Naive thymus-derived CD4-positive, alpha-beta T cell (primary cell): ENCODE results near the gene CNN1. TPM values are rescaled to one million over a fixed set of nuclear protein-coding genes. Genes with fewer than 3 reads are reported as not detected.

ENCODE experiments used
- ATAC-seq: fragments of 150-1000 bp; cut with Tn5 transposase; 2 replicates; pipeline ENCODE4 v1.10.0; 2021; ENCODE audit warnings: mild to moderate bottlenecking, moderate library complexity
- CTCF ChIA-PET: fragments of 350-600 bp; sonication (Branson Sonifier 250); formaldehyde crosslinking; loops from one replicate; lab custom pipeline; 2021; ENCODE audit warnings: antibody characterized with exemption; lab: Charles Lee
- POLR2A ChIA-PET: fragments of 350-600 bp; sonication (Branson Sonifier 250); formaldehyde crosslinking; loops from one replicate; lab custom pipeline; 2021; ENCODE audit warnings: antibody characterized with exemption, inconsistent platforms; lab: Charles Lee
- DNase-seq, 9 donors: peaks; one replicate each; pipeline versions ENCODE4 v3.0.0 to v3.0.0-alpha.2; 2020 to 2022; ENCODE audit warnings: mixed read lengths in 1 of 9
- H3K27ac ChIP-seq: one replicate; pipeline ENCODE4 v1.7.0; 2013; ENCODE audit warnings: mild to moderate bottlenecking, low read depth, low read length, moderate library complexity
- H3K27me3 ChIP-seq, 2 donors: one replicate each; pipeline ENCODE4 v1.7.0; 2013; ENCODE audit warnings: low read length in 2 of 2, mild to moderate bottlenecking in 2 of 2, moderate library complexity in 2 of 2; ENCODE audit not compliant: control insufficient read depth in 2 of 2, insufficient read depth in 2 of 2
- H3K36me3 ChIP-seq, 3 experiments: 1 replicate in 2 of 3; 2 replicates in 1 of 3; pipeline ENCODE4 v1.7.0; 2013; ENCODE audit warnings: low read length in 3 of 3, mild to moderate bottlenecking in 3 of 3, moderate library complexity in 1 of 3; ENCODE audit not compliant: insufficient read depth in 3 of 3, control insufficient read depth in 2 of 3
- H3K4me1 ChIP-seq, 2 donors: one replicate each; pipeline ENCODE4 v1.7.0; 2013; ENCODE audit warnings: low read length in 2 of 2, mild to moderate bottlenecking in 2 of 2, moderate library complexity in 1 of 2; ENCODE audit not compliant: control insufficient read depth in 2 of 2, insufficient read depth in 2 of 2
- H3K4me3 ChIP-seq: 2 replicates; pipeline ENCODE4 v1.7.0; 2013; ENCODE audit warnings: mild to moderate bottlenecking, low read length
- H3K9me3 ChIP-seq, 3 experiments: 1 replicate in 2 of 3; 2 replicates in 1 of 3; pipeline ENCODE4 v1.7.0; 2013; ENCODE audit warnings: low read length in 3 of 3; ENCODE audit not compliant: control insufficient read depth in 2 of 3
- H3K27ac Mint-ChIP-seq, 9 donors: one replicate each; pipeline ENCODE4 v1.8.0; 2020 to 2022; ENCODE audit warnings: mixed read lengths in 9 of 9, mild to moderate bottlenecking in 8 of 9, moderate library complexity in 5 of 9, inconsistent platforms in 2 of 9
- H3K27me3 Mint-ChIP-seq, 5 donors: one replicate each; pipeline ENCODE4 v1.8.0; 2021 to 2022; ENCODE audit warnings: mixed read lengths in 5 of 5, mild to moderate bottlenecking in 1 of 5
- H3K36me3 Mint-ChIP-seq, 5 donors: one replicate each; pipeline ENCODE4 v1.8.0; 2020 to 2022; ENCODE audit warnings: mixed read lengths in 5 of 5, mild to moderate bottlenecking in 3 of 5, inconsistent platforms in 1 of 5
- H3K4me1 Mint-ChIP-seq, 7 donors: one replicate each; pipeline ENCODE4 v1.8.0; 2020 to 2022; ENCODE audit warnings: mixed read lengths in 7 of 7, mild to moderate bottlenecking in 3 of 7, inconsistent platforms in 1 of 7
- H3K4me3 Mint-ChIP-seq, 10 donors: one replicate each; pipeline ENCODE4 v1.8.0; 2020 to 2022; ENCODE audit warnings: mild to moderate bottlenecking in 10 of 10, mixed read lengths in 10 of 10, moderate library complexity in 6 of 10, inconsistent platforms in 2 of 10
- H3K9me3 Mint-ChIP-seq, 11 donors: one replicate each; pipeline ENCODE4 v1.8.0; 2020 to 2022; ENCODE audit warnings: mixed read lengths in 11 of 11, mild to moderate bottlenecking in 4 of 11, inconsistent platforms in 1 of 11, moderate library complexity in 1 of 11
- intact Hi-C, 2 donors: fragments of 100-400 bp; cut with micrococcal nuclease; formaldehyde crosslinking; loops; one replicate each; pipeline ENCODE4 v1.15.1; 2023
- polyA plus RNA-seq, 2 donors: library from polyadenylated mRNA; unstranded; fragments of 300-500 nt; fragmentation: Illumina TruSeq; gene quantifications; one replicate each; pipeline ENCODE4 v1.2.3, GENCODE V29; 2021
- total RNA-seq, 6 experiments: library from RNA in 5 of 6; stranded (reverse) in 5 of 6; gene quantifications; 1 replicate in 5 of 6; 2 replicates in 1 of 6; pipeline ENCODE4 v1.2.3 and lab custom pipeline; 2021 to 2026

The CNN1 gene
- total and polyA plus RNA-seq, 7 experiments from 2014 or later, result not detected

- ATAC-seq (no peak), DNase-seq (no peak)
- ChIA-PET CTCF (interaction anchor here (0.7 kb wide), 1 partner anchor 72 kb away, joined by 5 read pairs; no protein-coding TSS in a partner anchor), POLR2A (no interaction called here)
- Histone ChIP-seq H3K27me3 (no peaks in the 10 kb centered on the region), H3K36me3 (peaks cover 0 to 34% (median 0%) of the 10 kb centered on the region in 3 experiments), H3K4me1 (no peaks in the 10 kb centered on the region), H3K4me3 (no peak overlapping the region), H3K9me3 (no peaks in the 10 kb centered on the region), H3K27ac (no peak overlapping the region)
- intact Hi-C loops, result no loop called here
- peaks cover under 1 to 13% (median 5%) of the 10 kb centered on the region in 7 donors for H3K4me1 Mint-ChIP-seq
- H3K27me3 Mint-ChIP-seq, result no peaks in the 10 kb centered on the region
- peaks cover 0 to 22% (median 8%) of the 10 kb centered on the region in 5 donors for H3K36me3 Mint-ChIP-seq
- H3K9me3 Mint-ChIP-seq, result no peaks in the 10 kb centered on the region
- no peak overlapping the region for H3K27ac Mint-ChIP-seq
- H3K4me3 Mint-ChIP-seq, result no peak overlapping the region
These were observed 39.4 kb upstream of the CNN1 start for GRCh38 chr19:11499220-11499726.

DNA sequence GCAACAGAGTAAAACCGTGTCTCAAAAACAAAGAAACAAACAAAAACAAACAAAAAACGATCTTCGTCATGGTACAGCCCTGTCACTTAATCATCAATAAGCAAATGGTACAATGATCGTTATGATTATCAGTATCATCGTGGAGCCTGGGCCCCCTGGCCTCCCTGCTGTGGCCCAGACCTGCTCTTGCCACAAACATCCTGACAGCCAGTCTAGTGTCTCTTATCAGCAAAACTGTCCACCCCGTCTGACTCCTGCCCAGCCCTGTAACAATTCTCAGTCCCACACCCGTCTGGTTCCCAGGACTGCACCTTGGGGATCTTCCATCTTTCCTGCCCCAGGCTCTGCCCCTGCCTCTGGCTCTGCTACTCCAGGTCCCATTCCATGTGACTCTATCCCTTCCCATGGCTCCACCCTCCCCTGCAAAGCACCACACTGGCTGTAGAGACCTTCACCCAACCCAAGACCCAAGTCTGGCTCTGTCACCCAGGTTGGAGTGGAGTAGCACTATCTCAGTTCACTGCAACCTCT lies 38.7 kb upstream of the CNN1 start:
- Histone ChIP-seq H3K4me3 (no peak overlapping the region), H3K9me3 (no peaks in the 10 kb centered on the region), H3K36me3 (peaks cover 0 to 30% (median 0%) of the 10 kb centered on the region in 3 experiments), H3K27ac (no peak overlapping the region), H3K4me1 (peaks cover 3 to 5% of the 10 kb centered on the region in 2 donors), H3K27me3 (no peaks in the 10 kb centered on the region)
- H3K4me3 Mint-ChIP-seq, result no peak overlapping the region
- no peaks in the 10 kb centered on the region for H3K27me3 Mint-ChIP-seq
- intact Hi-C loops, result loop anchor here in 1 of 2 donors (10.0 kb wide), 1 partner anchor 1435 kb away; the partner anchor contains the start of genes CALR and FARSA
- POLR2A ChIA-PET, result no interaction called here
- H3K4me1 Mint-ChIP-seq, result peaks cover 7 to 15% (median 11%) of the 10 kb centered on the region in 7 donors
- H3K9me3 Mint-ChIP-seq, result no peaks in the 10 kb centered on the region
- no peak for ATAC-seq
- no peak overlapping the region for H3K27ac Mint-ChIP-seq
- CTCF ChIA-PET, result no interaction called here
- H3K36me3 Mint-ChIP-seq, result peaks cover 0 to 22% (median 8%) of the 10 kb centered on the region in 5 donors
- DNase-seq, result no peak

- peaks cover 0 to 3% (median 0%) of the 10 kb centered on the region in 5 donors for H3K27me3 Mint-ChIP-seq
- ChIA-PET POLR2A (no interaction called here), CTCF (interaction anchor here (0.7 kb wide), 1 partner anchor 668 kb away, joined by 4 read pairs; no protein-coding TSS in a partner anchor)
- intact Hi-C loops, result loop anchor here (1.0 to 10.0 kb wide), 19 partner anchors 22 to 1712 kb away; partner anchors contain the start of genes ECSIT (in 2 of the 2), ELOF1 (in 2 of the 2), ZNF627 (in 2 of the 2) and CALR (in 1 of the 2)
- DNase-seq, result no peak
- peaks cover 12 to 21% (median 15%) of the 10 kb centered on the region in 7 donors for H3K4me1 Mint-ChIP-seq
- peaks cover 0 to 4% (median 0%) of the 10 kb centered on the region in 11 donors for H3K9me3 Mint-ChIP-seq
- peak overlapping the region; percentile 83 to 97 (median 88) for H3K4me3 Mint-ChIP-seq
- no peaks in the 10 kb centered on the region for H3K9me3 ChIP-seq
- H3K27ac Mint-ChIP-seq, result peak overlapping the region; percentile 83 to 92 (median 87)
- H3K36me3 Mint-ChIP-seq, result peaks cover 0 to 12% (median 4%) of the 10 kb centered on the region in 5 donors
- peaks cover 8 to 12% of the 10 kb centered on the region in 2 donors for H3K4me1 ChIP-seq
- no peak for ATAC-seq
- H3K27ac ChIP-seq, result peak overlapping the region; percentile 98
- no peaks in the 10 kb centered on the region for H3K27me3 ChIP-seq
- peaks cover 0 to 6% (median 0%) of the 10 kb centered on the region in 3 experiments for H3K36me3 ChIP-seq
- peak overlapping the region; percentile 69 for H3K4me3 ChIP-seq
These were observed 34.1 kb upstream of the CNN1 start for GRCh38 chr19:11504502-11505031.

DNA sequence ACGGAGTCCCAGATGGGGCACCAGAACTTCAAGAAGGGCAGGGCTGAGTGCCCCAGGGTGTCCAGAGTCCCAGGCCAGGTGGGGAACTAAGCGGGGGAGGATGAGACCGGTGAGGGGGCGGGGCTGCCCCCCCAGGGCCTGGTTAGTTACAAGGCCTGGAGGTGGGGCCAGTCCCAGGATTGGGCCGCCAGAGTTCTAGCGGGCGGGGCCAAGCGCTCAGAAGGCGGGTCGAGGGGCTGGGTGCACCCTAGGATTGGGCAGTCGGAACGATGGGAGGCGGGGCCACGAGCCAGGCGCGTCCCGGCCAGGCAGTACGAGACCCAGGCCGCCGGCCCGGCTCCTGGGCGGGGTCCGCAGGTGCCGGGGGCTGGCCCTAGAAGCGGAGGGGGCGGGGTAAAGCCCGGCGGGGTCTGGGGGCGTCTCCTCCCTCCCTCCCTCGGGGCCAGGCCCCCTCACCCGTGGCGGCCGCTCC lies 33.6 kb upstream of the CNN1 start:
- H3K27ac Mint-ChIP-seq, result peak overlapping the region; percentile 83 to 94 (median 87)
- Histone ChIP-seq H3K27me3 (no peaks in the 10 kb centered on the region), H3K36me3 (peaks cover 0 to 6% (median 0%) of the 10 kb centered on the region in 3 experiments), H3K9me3 (no peaks in the 10 kb centered on the region), H3K27ac (peak overlapping the region; percentile 98), H3K4me3 (peak overlapping the region; percentile 69), H3K4me1 (peaks cover 8 to 12% of the 10 kb centered on the region in 2 donors)
- ATAC-seq (peak; percentile 96), DNase-seq (peak; percentile 92 to 97 (median 94))
- ChIA-PET POLR2A (interaction anchor here (0.6 kb wide), 1 partner anchor 24 kb away, joined by 3 read pairs; the partner anchor contains the start of gene ECSIT), CTCF (no interaction called here)
- intact Hi-C loops, result loop anchor here (1.0 to 10.0 kb wide), 19 partner anchors 23 to 1713 kb away; partner anchors contain the start of genes ECSIT (in 2 of the 2), ELOF1 (in 2 of the 2), ZNF627 (in 2 of the 2) and CALR (in 1 of the 2)
- H3K4me3 Mint-ChIP-seq, result peak overlapping the region; percentile 83 to 97 (median 88)
- H3K4me1 Mint-ChIP-seq, result peaks cover 11 to 19% (median 15%) of the 10 kb centered on the region in 7 donors
- H3K27me3 Mint-ChIP-seq, result peaks cover 0 to 3% (median 0%) of the 10 kb centered on the region in 5 donors
- peaks cover 0 to 7% (median 4%) of the 10 kb centered on the region in 5 donors for H3K36me3 Mint-ChIP-seq
- peaks cover 0 to 4% (median 0%) of the 10 kb centered on the region in 11 donors for H3K9me3 Mint-ChIP-seq

DNA sequence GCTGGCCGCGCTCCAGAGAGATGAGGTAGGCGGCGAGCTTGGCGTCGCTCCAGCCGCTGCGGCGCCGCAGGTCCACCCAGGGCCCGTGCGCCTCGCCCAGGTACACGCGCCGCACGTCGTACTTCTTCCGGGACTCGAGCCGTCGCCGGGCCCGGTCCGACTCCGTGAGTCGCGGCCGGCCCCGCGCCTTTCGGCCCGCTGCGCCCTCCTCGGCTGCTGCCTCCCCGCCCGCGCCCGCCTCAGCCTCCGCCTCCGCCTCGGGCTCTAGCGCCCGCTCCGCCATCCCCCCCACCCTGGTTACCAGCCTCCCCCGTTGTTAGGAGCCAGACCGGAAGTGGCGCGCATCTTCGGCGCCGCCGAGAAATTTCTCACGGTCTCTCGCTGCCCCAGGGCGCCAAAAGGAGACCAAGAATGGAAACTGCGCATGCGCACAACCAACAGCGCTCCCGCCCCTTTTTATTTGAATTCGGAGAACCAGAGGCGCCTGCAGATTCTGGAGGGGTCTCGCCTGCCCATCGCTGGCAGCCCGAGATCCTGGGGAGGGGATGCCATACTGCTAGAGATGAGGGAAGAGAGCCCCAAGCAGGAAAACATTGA lies 33.0 kb upstream of the CNN1 start, which contains the start of gene ZNF653:
Gene ZNF653, minus strand, starts transcription at position 336 of the 597 bp plus-strand sequence. Its CDS starts 53 bp downstream, at position 283.
- POLR2A ChIA-PET, result interaction anchor here (0.6 kb wide), 1 partner anchor 23 kb away, joined by 3 read pairs; the partner anchor contains the start of gene ECSIT
- Histone ChIP-seq H3K36me3 (peaks cover 0 to 10% (median 0%) of the 10 kb centered on the region in 3 experiments), H3K4me1 (peaks cover 8 to 12% of the 10 kb centered on the region in 2 donors), H3K27me3 (no peaks in the 10 kb centered on the region), H3K4me3 (peak within 1 kb of the TSS; percentile 69), H3K9me3 (no peaks in the 10 kb centered on the region), H3K27ac (peak within 1 kb of the TSS; percentile 98)
- Mint-ChIP-seq H3K4me3 (peak within 1 kb of the TSS; percentile 88 to 97 (median 90)), H3K27ac (peak within 1 kb of the TSS; percentile 88 to 96 (median 94)), H3K4me1 (peaks cover 10 to 19% (median 15%) of the 10 kb centered on the region in 7 donors), H3K36me3 (peaks cover 0 to 7% (median 4%) of the 10 kb centered on the region in 5 donors), H3K27me3 (peaks cover 0 to 3% (median 0%) of the 10 kb centered on the region in 5 donors), H3K9me3 (peaks cover 0 to 4% (median 0%) of the 10 kb centered on the region in 11 donors)
- ATAC-seq (peak; percentile 77), DNase-seq (peak; percentile 88 to 97 (median 94))
- intact Hi-C loops, result loop anchor here (1.0 to 10.0 kb wide), 19 partner anchors 23 to 1713 kb away; partner anchors contain the start of genes ECSIT (in 2 of the 2), ELOF1 (in 2 of the 2), ZNF627 (in 2 of the 2) and CALR (in 1 of the 2)
- CTCF ChIA-PET, result no interaction called here
